Skin epidermis (tissue), 12 donors: ENCODE results near the gene NLRX1.
"Not testable (repeated sequence)": the region's sequence is repeated elsewhere in the genome, so short reads cannot be mapped to it uniquely, and the experiment has no call there.

Source experiments
- H3K27ac ChIP-seq, 21 experiments: fragments of 200-600 bp; sonication (generic) in 11 of 21; one replicate each; pipeline ENCODE4 v1.5.0; 2020; ENCODE audit warnings: mild to moderate bottlenecking in 3 of 21, inconsistent platforms in 2 of 21, moderate library complexity in 2 of 21
- H3K4me3 ChIP-seq, 7 experiments: fragments of 200-600 bp; sonication (generic) in 2 of 7; one replicate each; pipeline ENCODE4 v1.5.0; 2020; ENCODE audit warnings: inconsistent platforms in 2 of 7, mild to moderate bottlenecking in 2 of 7, moderate library complexity in 1 of 7

NLRX1 gene

GRCh38 chr11:119168471-119169281 is at the start of gene NLRX1:
TSS of gene NLRX1 (plus strand) at chr11:119168725. CDS start at chr11:119171404, 2,679 bp downstream.
- Histone ChIP-seq H3K4me3 (peak within 1 kb of the TSS; percentile 60 to 97 (median 77)), H3K27ac (peak within 1 kb of the TSS; percentile 86 to 99 (median 96))

DNA sequence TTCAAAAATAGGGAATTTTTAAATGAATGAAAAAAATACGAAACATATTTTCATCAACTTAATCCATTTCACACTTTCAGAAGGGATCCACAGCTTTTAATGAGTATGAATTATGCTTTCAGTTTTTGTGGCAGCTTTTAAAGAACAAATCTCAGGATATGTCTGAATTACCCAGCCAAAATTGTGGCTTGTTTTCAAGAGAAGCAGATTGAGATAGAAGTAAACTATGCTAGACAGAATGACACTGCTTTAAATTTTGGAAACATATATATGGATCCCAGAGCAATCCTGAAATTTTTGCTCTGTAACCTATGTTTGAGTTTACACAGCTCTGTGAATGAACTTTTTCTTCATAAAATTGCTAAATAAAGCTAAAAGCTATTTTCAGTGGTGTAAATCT is 49.6 kb upstream of the NLRX1 start:
- no peak overlapping the region for H3K4me3 ChIP-seq
- H3K27ac ChIP-seq = no peak overlapping the region

- H3K27ac ChIP-seq = peak overlapping the region in 20 of 21 experiments; percentile 43 to 94 (median 82)
Measured at GRCh38 chr11:119120639-119121007, 47.9 kb upstream of the NLRX1 start.

DNA sequence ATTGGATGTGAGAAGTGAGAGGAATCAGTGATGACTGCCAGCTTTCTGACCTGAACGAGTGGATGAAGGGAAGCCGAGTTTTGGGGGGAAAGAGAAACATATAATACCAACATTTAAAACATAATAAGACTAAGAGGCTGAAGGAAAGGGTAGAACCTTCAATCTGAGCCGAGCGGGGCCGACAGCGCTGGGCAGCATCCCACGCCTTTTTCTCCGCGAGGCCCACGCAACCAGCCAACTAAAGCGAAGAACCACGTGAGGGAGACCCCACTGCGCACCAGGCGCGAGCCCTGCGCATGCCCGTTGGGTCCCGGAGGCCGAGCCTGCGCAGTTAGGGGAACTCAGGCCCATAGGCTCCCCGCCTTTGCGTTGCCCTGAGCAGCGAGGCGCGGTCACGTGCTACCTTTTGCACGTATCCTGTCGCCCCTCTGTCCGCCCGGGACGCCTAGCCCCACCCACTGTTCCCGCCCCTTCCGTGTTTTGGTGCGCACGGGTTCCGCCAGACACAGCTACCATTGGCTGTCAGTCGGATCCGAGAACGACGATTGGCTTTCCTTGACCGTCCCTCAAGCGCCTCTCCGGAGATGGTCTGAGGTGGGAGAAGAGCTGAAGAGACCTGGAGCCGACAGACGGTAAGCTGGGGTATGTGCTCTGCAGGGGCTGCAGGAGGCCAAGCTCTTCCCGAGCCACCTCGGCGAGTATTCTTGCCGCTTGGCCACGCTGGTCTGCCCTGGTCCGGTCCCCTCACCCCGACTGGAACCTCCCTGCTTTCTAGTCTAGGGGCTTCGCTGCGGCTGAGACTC is 47.3 kb upstream of the NLRX1 start, which contains the start of gene HINFP:
TSS of gene HINFP (plus strand) at position 573 of the 803 bp plus-strand sequence. CDS start 5,365 bp downstream, outside the sequence.
- peak within 1 kb of the TSS; percentile 49 to 94 (median 84) for H3K27ac ChIP-seq

More at GRCh38 chr11:119120639-119121007, 47.9 kb upstream of the NLRX1 start:
- H3K4me3 ChIP-seq = peak overlapping the region; percentile 70 to 91 (median 85)

GRCh38 chr11:119121811-119122124 is 46.8 kb upstream of the NLRX1 start:
- H3K4me3 ChIP-seq = peak overlapping the region; percentile 70 to 91 (median 85)
- peak overlapping the region; percentile 49 to 94 (median 83) for H3K27ac ChIP-seq

More for the DNA sequence above, 47.3 kb upstream of the NLRX1 start, which contains the start of gene HINFP:
- peak within 1 kb of the TSS; percentile 70 to 91 (median 85) for H3K4me3 ChIP-seq

DNA sequence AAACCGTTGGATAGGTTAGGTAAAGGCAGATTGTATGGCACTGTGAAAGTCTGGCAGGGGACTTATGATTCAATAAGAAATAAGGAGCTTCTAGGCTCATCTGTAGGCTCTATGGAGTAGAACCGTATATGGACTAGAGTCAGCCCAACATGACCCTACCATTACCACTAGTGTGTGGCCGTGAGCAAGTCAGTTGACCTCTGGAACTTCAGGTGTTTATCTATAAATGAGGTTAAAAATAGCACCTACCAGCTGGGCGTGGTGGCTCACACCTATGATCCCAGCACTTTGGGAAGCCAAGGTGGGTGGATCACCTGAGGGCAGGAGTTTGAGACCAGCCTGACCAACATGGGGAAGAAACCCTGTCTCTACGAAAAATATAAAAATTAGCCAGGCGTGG is 42.7 kb upstream of the NLRX1 start:
- no peak overlapping the region for H3K4me3 ChIP-seq
- H3K27ac ChIP-seq = peak overlapping the region in 1 of 21 experiments; percentile 17

DNA sequence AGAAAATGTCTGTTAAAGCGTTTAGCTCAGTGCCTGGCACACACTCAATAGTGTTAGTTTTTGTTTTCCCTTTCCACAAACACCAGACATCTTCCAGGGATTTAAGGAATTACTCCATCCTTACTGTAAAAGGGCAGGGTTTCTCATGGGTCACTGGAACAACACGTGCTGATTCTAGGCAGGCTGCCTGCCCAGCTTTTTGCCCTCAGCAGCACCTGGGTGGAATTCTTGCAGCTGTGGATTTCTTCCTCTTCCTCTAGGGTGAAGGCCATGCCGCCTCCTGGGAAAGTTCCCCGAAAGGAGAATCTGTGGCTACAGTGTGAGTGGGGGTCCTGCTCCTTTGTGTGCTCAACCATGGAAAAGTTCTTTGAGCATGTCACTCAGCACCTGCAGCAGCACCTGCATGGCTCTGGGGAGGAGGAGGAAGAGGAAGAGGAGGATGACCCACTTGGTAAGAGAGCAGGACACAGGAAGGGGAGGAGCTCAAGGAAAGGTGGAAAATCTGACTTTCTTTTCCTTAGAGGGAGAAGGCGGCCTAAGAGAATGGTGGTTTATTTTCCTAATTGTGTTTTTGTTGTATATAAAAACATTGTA is 41.8 kb upstream of the NLRX1 start:
- H3K27ac ChIP-seq = peak overlapping the region in 4 of 21 experiments; percentile 14 to 43 (median 30)

GRCh38 chr11:119130662-119131061 is 37.9 kb upstream of the NLRX1 start:
- no peak overlapping the region for H3K27ac ChIP-seq
- no peak overlapping the region for H3K4me3 ChIP-seq

More for the DNA sequence above, 41.8 kb upstream of the NLRX1 start:
- no peak overlapping the region for H3K4me3 ChIP-seq

- Histone ChIP-seq H3K4me3 (no peak overlapping the region), H3K27ac (no peak overlapping the region)
Measured at GRCh38 chr11:119134389-119134978, 34.0 kb upstream of the NLRX1 start.

- not testable (repeated sequence) for H3K27ac ChIP-seq, H3K4me3 ChIP-seq
Measured at GRCh38 chr11:119139276-119139675, 29.2 kb upstream of the NLRX1 start.

- H3K27ac ChIP-seq = no peak overlapping the region
- H3K4me3 ChIP-seq = no peak overlapping the region
Measured at GRCh38 chr11:119144825-119145486, 23.6 kb upstream of the NLRX1 start.

GRCh38 chr11:119145551-119145950 is 23.0 kb upstream of the NLRX1 start:
- H3K4me3 ChIP-seq = no peak overlapping the region

GRCh38 chr11:119147604-119148333 is 20.8 kb upstream of the NLRX1 start:
- no peak overlapping the region for H3K27ac ChIP-seq
- no peak overlapping the region for H3K4me3 ChIP-seq

More at GRCh38 chr11:119145551-119145950, 23.0 kb upstream of the NLRX1 start:
- no peak overlapping the region for H3K27ac ChIP-seq

DNA sequence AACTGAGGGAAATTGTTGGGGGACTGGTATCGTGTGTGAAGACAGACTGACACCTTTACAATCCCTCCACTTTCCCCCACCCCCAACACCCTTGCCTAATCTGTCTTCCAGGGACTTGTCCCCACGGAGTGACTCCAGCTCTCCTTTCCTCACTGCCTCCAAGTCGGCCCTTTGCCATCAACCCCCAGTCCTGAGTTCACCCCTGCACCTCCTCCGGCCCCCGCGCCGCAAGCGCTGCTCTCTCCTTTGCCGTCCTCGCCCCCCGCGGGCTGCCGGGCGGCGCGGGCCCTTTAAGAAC is 19.9 kb upstream of the NLRX1 start:
- peak overlapping the region in 2 of 21 experiments; percentile 39 to 54 for H3K27ac ChIP-seq
- H3K4me3 ChIP-seq = peak overlapping the region; percentile 38 to 60 (median 46)

- H3K4me3 ChIP-seq = peak within 1 kb of the TSS; percentile 38 to 60 (median 46)
- peak within 1 kb of the TSS in 2 of 21 experiments; percentile 39 to 54 for H3K27ac ChIP-seq
Measured at GRCh38 chr11:119149018-119149785, 19.3 kb upstream of the NLRX1 start, which contains the start of gene ABCG4. TSS of gene ABCG4 (plus strand) at chr11:119149052. CDS start at chr11:119149966, 914 bp downstream.

- H3K27ac ChIP-seq = peak overlapping the region in 1 of 21 experiments; percentile 54
- peak overlapping the region; percentile 38 to 60 (median 46) for H3K4me3 ChIP-seq
Measured at GRCh38 chr11:119149786-119150275, 18.7 kb upstream of the NLRX1 start.

DNA sequence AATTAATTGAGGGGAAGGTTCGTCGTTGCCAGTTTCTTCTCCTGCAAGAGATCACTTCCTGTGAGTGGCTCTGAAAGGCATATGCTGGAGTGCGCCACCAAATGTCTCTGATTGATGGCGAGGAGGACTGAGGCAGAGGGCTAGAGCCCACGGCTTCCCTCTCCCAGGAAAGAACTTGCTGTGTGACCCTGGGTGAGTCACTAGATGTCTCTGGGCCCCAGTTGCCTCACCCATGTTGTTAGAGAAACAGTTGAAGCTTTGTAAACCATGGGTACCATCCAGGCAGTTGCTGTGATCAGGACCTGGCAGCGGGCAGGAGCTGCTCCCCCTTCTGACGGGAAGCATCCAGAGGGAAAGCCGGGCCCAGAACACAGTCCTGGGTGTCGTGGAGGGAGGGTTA is 16.5 kb upstream of the NLRX1 start:
- H3K4me3 ChIP-seq = no peak overlapping the region
- no peak overlapping the region for H3K27ac ChIP-seq

GRCh38 chr11:119152604-119153003 is 15.9 kb upstream of the NLRX1 start:
- no peak overlapping the region for H3K27ac ChIP-seq

More at GRCh38 chr11:119152604-119153003, 15.9 kb upstream of the NLRX1 start:
- no peak overlapping the region for H3K4me3 ChIP-seq
